Gastrocnemius medialis (tissue), 4 donors: Measurements from ENCODE around the gene PHLPP2.

ENCODE experiments used
- CTCF ChIP-seq, 5 experiments: fragments of 450-650 bp in 3 of 5; fragments of 200-600 bp in 2 of 5; sonication (generic) in 2 of 5; IDR thresholded peaks in 4 of 5; conservative IDR thresholded peaks in 1 of 5; 1 replicate in 4 of 5; 2 replicates in 1 of 5; pipeline ENCODE4 v1.5.1; 2016 to 2019; ENCODE audit warnings: antibody characterized with exemption in 5 of 5, mild to moderate bottlenecking in 3 of 5, moderate library complexity in 3 of 5
- POLR2A ChIP-seq, 2 donors: fragments of 450-650 bp; IDR thresholded peaks; one replicate each; pipeline ENCODE4 v1.6.1; 2017; ENCODE audit warnings: antibody characterized with exemption in 2 of 2, mild to moderate bottlenecking in 2 of 2, moderate library complexity in 2 of 2

GRCh38 chr16:71709229-71709781 lies 15.2 kb downstream of the PHLPP2 start:
- TF ChIP-seq POLR2A (IDR thresholded peaks at IDR 0.05) (no peak), CTCF (IDR thresholded peaks at IDR 0.05 in 4 of 5, conservative IDR thresholded peaks at IDR 0.05 in 1 of 5) (no peak)
